Mucosa of descending colon (tissue), 3 donors: Measurements from ENCODE around the gene HAUS2. TPM values are rescaled to one million over a fixed set of nuclear protein-coding genes. Genes with fewer than 3 reads are reported as not detected.

Experiments
- ATAC-seq: fragments of 200-7000 bp; cut with Tn5 transposase; one replicate; pipeline ENCODE4 v1.9.1; 2020; ENCODE audit warnings: mild to moderate bottlenecking, moderate library complexity
- DNase-seq, 3 donors: peaks; one replicate each; pipeline ENCODE4 v3.0.0-alpha.2; 2020
- H3K36me3 ChIP-seq: fragments of 200-600 bp; one replicate; pipeline ENCODE4 v1.8.0; 2021; ENCODE audit warnings: low read depth, mild to moderate bottlenecking
- H3K4me1 ChIP-seq: fragments of 200-600 bp; one replicate; pipeline ENCODE4 v1.8.0; 2021; ENCODE audit warnings: low read depth, mild to moderate bottlenecking
- H3K4me3 ChIP-seq: fragments of 200-600 bp; one replicate; pipeline ENCODE4 v1.8.0; 2021; ENCODE audit warnings: mild to moderate bottlenecking
- H3K9me3 ChIP-seq: fragments of 200-600 bp; one replicate; pipeline ENCODE4 v1.8.0; 2021; ENCODE audit warnings: mild to moderate bottlenecking
- CTCF ChIP-seq: fragments of 200-600 bp; IDR thresholded peaks from one replicate; pipeline ENCODE4 v1.8.0; 2022; ENCODE audit warnings: antibody characterized with exemption, mild to moderate bottlenecking
- intact Hi-C, 2 donors: fragments of 100-400 bp; cut with DNase I in 1 of 2; cut with micrococcal nuclease in 1 of 2; formaldehyde crosslinking; loops; one replicate each; pipeline versions ENCODE4 v1.11.0 to v1.11.1; 2022; cut with DNase I, micrococcal nuclease
- long read RNA-seq, 2 donors: library from polyadenylated mRNA; unstranded; transcript quantifications; one replicate each; pipeline ENCODE4 v2.0.0, GENCODE V29; 2019 to 2021
- total RNA-seq, 3 donors: library from RNA; stranded (reverse); fragmentation: NEBNext Ultra II Directional in 2 of 3; extraction: Animal tissue kit (Norgen Biotek cat#: 25700) in 2 of 3; gene quantifications; one replicate each; pipeline versions ENCODE4 v1.2.1 to v1.2.4, GENCODE V29; 2021 to 2023
- donor health status: DM: no; HTN: no; CAD: no; lungs with moderate emphysema.
- donor health status: DM: no; HTN: no; CAD: no.
- donor health status: DM: no; HTN: yes; CAD: no.

Gene HAUS2
- 10 to 100 TPM; 11.7 to 16.5 (median 13.4) TPM for total RNA-seq
- long read RNA-seq, donor 1, partial matches to known transcripts, result 0 of 10 reads
- long read RNA-seq, donor 1, other reads (novel, unspliced or antisense), result 3 of 10 reads
- long read RNA-seq, donor 2, partial matches to known transcripts, result 0 of 12 reads
- long read RNA-seq, donor 2, other reads (novel, unspliced or antisense), result 2 of 12 reads

GRCh38 chr15:42548249-42549031 lies at the start of gene HAUS2, which contains the start of gene LRRC57:
TSS of gene HAUS2 (plus strand) at chr15:42548838. CDS start at chr15:42548873, 35 bp downstream.
TSS of gene LRRC57 (minus strand) at chr15:42548793. CDS start at chr15:42548434, 359 bp downstream.
- no peaks in the 10 kb centered on the region for H3K9me3 ChIP-seq
- H3K4me1 ChIP-seq, result peaks cover 22% of the 10 kb centered on the region
- peaks cover 4% of the 10 kb centered on the region for H3K36me3 ChIP-seq
- ATAC-seq (peak; percentile 98), DNase-seq (peak; percentile 93 to 95 (median 94))
- intact Hi-C loops, result loop anchor here in 1 of 2 donors (10.0 kb wide), 1 partner anchor 106 kb away; no protein-coding TSS in a partner anchor
- no peak for TF ChIP-seq CTCF
- peak within 1 kb of the TSS; percentile 90 for H3K4me3 ChIP-seq

GRCh38 chr15:42499858-42500609 lies 48.6 kb upstream of the HAUS2 start:
- Histone ChIP-seq H3K4me1 (peaks cover 25% of the 10 kb centered on the region), H3K9me3 (no peaks in the 10 kb centered on the region), H3K36me3 (no peaks in the 10 kb centered on the region), H3K4me3 (no peak overlapping the region)
- intact Hi-C loops, result no loop called here
- DNase-seq, result no peak
- no peak for TF ChIP-seq CTCF
- no peak for ATAC-seq

- DNase-seq (no peak), ATAC-seq (no peak)
- Histone ChIP-seq H3K9me3 (no peaks in the 10 kb centered on the region), H3K36me3 (no peaks in the 10 kb centered on the region), H3K4me1 (peaks cover 19% of the 10 kb centered on the region), H3K4me3 (no peak overlapping the region)
- intact Hi-C loops, result no loop called here
- no peak for TF ChIP-seq CTCF
These were observed 46.2 kb upstream of the HAUS2 start for GRCh38 chr15:42502477-42502876.

- intact Hi-C loops, result no loop called here
- Histone ChIP-seq H3K4me3 (no peak overlapping the region), H3K36me3 (no peaks in the 10 kb centered on the region), H3K9me3 (no peaks in the 10 kb centered on the region), H3K4me1 (peaks cover 17% of the 10 kb centered on the region)
- no peak for TF ChIP-seq CTCF
- DNase-seq, result no peak
- ATAC-seq, result no peak
These were observed 44.8 kb upstream of the HAUS2 start for GRCh38 chr15:42503825-42504224.

GRCh38 chr15:42504631-42505030 lies 44.0 kb upstream of the HAUS2 start:
- H3K4me3 ChIP-seq, result no peak overlapping the region

More at GRCh38 chr15:42504631-42505030, 44.0 kb upstream of the HAUS2 start:
- H3K4me1 ChIP-seq, result peaks cover 9% of the 10 kb centered on the region
- no peak for ATAC-seq
- no peaks in the 10 kb centered on the region for H3K9me3 ChIP-seq
- intact Hi-C loops, result no loop called here
- DNase-seq, result no peak
- no peak for TF ChIP-seq CTCF
- H3K36me3 ChIP-seq, result no peaks in the 10 kb centered on the region
